Trophoblast cell (in vitro differentiated cells and primary cell): Measurements from ENCODE around the gene GDPD5.

Source experiments
- DNase-seq, 2 donors: peaks; one replicate each; pipeline ENCODE4 v3.0.0-alpha.2; 2016
- H2AFZ ChIP-seq: 2 replicates; pipeline ENCODE4 v1.6.1; 2013; ENCODE audit warnings: low read length, moderate library complexity, mild to moderate bottlenecking; ENCODE audit not compliant: insufficient read depth, poor library complexity
- H2AK5ac ChIP-seq: 2 replicates; pipeline ENCODE4 v1.6.1; 2013; ENCODE audit warnings: mild to moderate bottlenecking, low read length
- H2BK120ac ChIP-seq: 2 replicates; pipeline ENCODE4 v1.6.1; 2013; ENCODE audit warnings: low read length, mild to moderate bottlenecking, moderate library complexity; ENCODE audit not compliant: insufficient read depth, poor library complexity
- H2BK12ac ChIP-seq: 2 replicates; pipeline ENCODE4 v1.6.1; 2013; ENCODE audit warnings: mild to moderate bottlenecking, low read length, moderate library complexity
- H2BK5ac ChIP-seq: 2 replicates; pipeline ENCODE4 v1.6.1; 2013; ENCODE audit warnings: low read length, low read depth, moderate library complexity, mild to moderate bottlenecking; ENCODE audit not compliant: poor library complexity
- H3K14ac ChIP-seq: 2 replicates; pipeline ENCODE4 v1.6.1; 2013; ENCODE audit warnings: mild to moderate bottlenecking, low read length
- H3K18ac ChIP-seq: 2 replicates; pipeline ENCODE4 v1.6.1; 2013; ENCODE audit warnings: mild to moderate bottlenecking, low read length
- H3K23ac ChIP-seq: 2 replicates; pipeline ENCODE4 v1.6.1; 2013; ENCODE audit warnings: low read length
- H3K27ac ChIP-seq: 2 replicates; pipeline ENCODE4 v1.5.1; 2013; ENCODE audit warnings: low read depth, mild to moderate bottlenecking, inconsistent platforms, low read length, moderate library complexity
- H3K27me3 ChIP-seq: 2 replicates; pipeline ENCODE4 v1.6.1; 2013; ENCODE audit warnings: inconsistent platforms, mild to moderate bottlenecking, low read length, moderate library complexity; ENCODE audit not compliant: insufficient read depth
- H3K36me3 ChIP-seq, 2 experiments: 1 replicate in 1 of 2; 2 replicates in 1 of 2; pipeline ENCODE4 v1.6.1; 2013; ENCODE audit warnings: low read length in 2 of 2, mild to moderate bottlenecking in 2 of 2, moderate library complexity in 1 of 2; ENCODE audit not compliant: insufficient read depth in 2 of 2, control insufficient read depth in 1 of 2
- H3K4ac ChIP-seq: 2 replicates; pipeline ENCODE4 v1.6.1; 2013; ENCODE audit warnings: low read depth, mild to moderate bottlenecking, low read length, moderate library complexity
- H3K4me1 ChIP-seq, 2 experiments: 1 replicate in 1 of 2; 2 replicates in 1 of 2; pipeline ENCODE4 v1.6.1; 2013; ENCODE audit warnings: low read length in 2 of 2, mild to moderate bottlenecking in 2 of 2, moderate library complexity in 1 of 2; ENCODE audit not compliant: insufficient read depth in 2 of 2, control insufficient read depth in 1 of 2
- H3K4me2 ChIP-seq: 2 replicates; pipeline ENCODE4 v1.6.1; 2013; ENCODE audit warnings: inconsistent platforms, mild to moderate bottlenecking, low read length, moderate library complexity
- H3K4me3 ChIP-seq: 2 replicates; pipeline ENCODE4 v1.5.1; 2013; ENCODE audit warnings: mild to moderate bottlenecking, low read depth, low read length, inconsistent platforms
- H3K79me1 ChIP-seq: one replicate; pipeline ENCODE4 v1.6.1; 2013; ENCODE audit warnings: low read length
- H3K79me2 ChIP-seq: 2 replicates; pipeline ENCODE4 v1.6.1; 2013; ENCODE audit warnings: low read length, mild to moderate bottlenecking; ENCODE audit not compliant: control insufficient read depth, insufficient read depth, poor library complexity
- H3K9ac ChIP-seq: 2 replicates; pipeline ENCODE4 v1.6.1; 2013; ENCODE audit warnings: mild to moderate bottlenecking, low read length
- H3K9me3 ChIP-seq: 2 replicates; pipeline ENCODE4 v1.6.1; 2013; ENCODE audit warnings: low read depth, mild to moderate bottlenecking, control low read depth, inconsistent platforms, low read length; ENCODE audit not compliant: insufficient read depth
- H4K12ac ChIP-seq: 2 replicates; pipeline ENCODE4 v1.6.1; 2013; ENCODE audit warnings: low read depth, mild to moderate bottlenecking, low read length, moderate library complexity
- H4K8ac ChIP-seq: 2 replicates; pipeline ENCODE4 v1.6.1; 2013; ENCODE audit warnings: low read depth, mild to moderate bottlenecking, low read length, moderate library complexity
- H4K91ac ChIP-seq: one replicate; pipeline ENCODE4 v1.6.1; 2013; ENCODE audit warnings: low read depth, mild to moderate bottlenecking, low read length, moderate library complexity
- WGBS: extraction: QIAGEN DNeasy Blood & Tissue Kit; methylation state at CpG from one replicate; pipeline ENCODE4 v1.1.7; 2013; ENCODE audit warnings: missing lambda C conversion rate; ENCODE audit not compliant: insufficient read length, insufficient coverage; ENCODE audit errors: extremely low coverage; 5-methylcytosine and 5-hydroxymethylcytosine counted together

Gene GDPD5

DNA sequence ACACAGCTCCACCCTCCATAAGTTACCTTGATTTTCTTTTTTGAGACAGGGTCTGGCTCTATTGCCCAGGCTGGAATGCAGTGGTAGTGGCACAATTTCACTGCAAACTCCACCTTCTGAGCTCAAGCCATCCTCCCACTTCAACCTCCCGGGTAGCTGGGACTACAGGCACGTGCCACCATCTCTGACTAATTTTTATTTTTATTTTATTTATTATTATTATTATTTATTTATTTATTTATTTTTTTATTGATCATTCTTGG, 116.9 kb downstream of the GDPD5 start:
- H3K79me1 ChIP-seq = no peaks in the 10 kb centered on the region
- H3K4me3 ChIP-seq = no peak overlapping the region
- peaks cover 33 to 58% of the 10 kb centered on the region in 2 experiments for H3K36me3 ChIP-seq
- no peak overlapping the region for H2AFZ ChIP-seq
- no peak overlapping the region for H3K9ac ChIP-seq
- no peak overlapping the region for H3K23ac ChIP-seq
- H2BK120ac ChIP-seq = no peak overlapping the region
- no peak overlapping the region for H4K91ac ChIP-seq
- no peak overlapping the region for H3K27ac ChIP-seq
- no peaks in the 10 kb centered on the region for H3K27me3 ChIP-seq
- no peak overlapping the region for H3K14ac ChIP-seq
- no CpG with 5 or more reads among the region's 2 CpGs for WGBS
- H3K4ac ChIP-seq = no peak overlapping the region
- no peak overlapping the region for H2BK5ac ChIP-seq
- H3K18ac ChIP-seq = no peak overlapping the region
- H4K12ac ChIP-seq = no peak overlapping the region
- DNase-seq = no peak
- H3K9me3 ChIP-seq = no peaks in the 10 kb centered on the region
- H4K8ac ChIP-seq = no peak overlapping the region
- no peaks in the 10 kb centered on the region for H3K4me1 ChIP-seq
- no peak overlapping the region for H2AK5ac ChIP-seq
- H3K4me2 ChIP-seq = no peak overlapping the region
- H2BK12ac ChIP-seq = no peak overlapping the region
- no peaks in the 10 kb centered on the region for H3K79me2 ChIP-seq

DNA sequence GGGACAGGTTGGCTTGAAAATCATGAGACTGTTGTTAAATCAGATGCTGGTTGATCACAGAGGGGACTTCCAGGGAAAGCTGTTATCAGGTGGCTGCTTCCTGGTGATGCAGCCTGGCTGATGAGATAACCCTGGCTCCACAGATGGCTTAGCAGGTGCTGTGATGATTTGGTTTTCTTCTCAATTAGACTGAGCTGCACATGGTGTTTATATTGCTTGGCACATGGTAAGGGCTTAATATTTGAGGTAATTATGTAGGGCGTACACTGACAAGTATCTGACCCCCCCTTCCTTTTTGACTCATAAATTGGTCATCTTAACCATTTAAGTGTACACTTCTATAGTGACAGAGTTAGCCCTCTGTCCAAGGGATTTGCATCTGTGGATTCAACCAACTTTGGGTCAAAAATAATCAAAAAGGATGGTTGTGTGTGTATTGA, 119.4 kb downstream of the GDPD5 start:
- peaks cover 37 to 61% of the 10 kb centered on the region in 2 experiments for H3K36me3 ChIP-seq
- H3K4me2 ChIP-seq = no peak overlapping the region
- H3K27ac ChIP-seq = no peak overlapping the region
- H2AK5ac ChIP-seq = no peak overlapping the region
- H4K91ac ChIP-seq = no peak overlapping the region
- H2BK5ac ChIP-seq = no peak overlapping the region
- no peak overlapping the region for H3K9ac ChIP-seq
- no peak overlapping the region for H3K23ac ChIP-seq
- H3K18ac ChIP-seq = no peak overlapping the region
- H2BK12ac ChIP-seq = no peak overlapping the region
- peaks cover 7% of the 10 kb centered on the region for H3K79me2 ChIP-seq
- H4K8ac ChIP-seq = no peak overlapping the region
- WGBS = no CpG with 5 or more reads among the region's 1 CpG
- no peaks in the 10 kb centered on the region for H3K27me3 ChIP-seq
- H3K9me3 ChIP-seq = no peaks in the 10 kb centered on the region
- DNase-seq = peak in 1 of 2 donors; percentile 18
- H4K12ac ChIP-seq = no peak overlapping the region
- H2AFZ ChIP-seq = no peak overlapping the region
- no peak overlapping the region for H3K4ac ChIP-seq
- H3K4me1 ChIP-seq = peaks cover 0 to 2% of the 10 kb centered on the region in 2 experiments
- no peak overlapping the region for H3K14ac ChIP-seq
- no peaks in the 10 kb centered on the region for H3K79me1 ChIP-seq
- no peak overlapping the region for H3K4me3 ChIP-seq
- no peak overlapping the region for H2BK120ac ChIP-seq

DNA sequence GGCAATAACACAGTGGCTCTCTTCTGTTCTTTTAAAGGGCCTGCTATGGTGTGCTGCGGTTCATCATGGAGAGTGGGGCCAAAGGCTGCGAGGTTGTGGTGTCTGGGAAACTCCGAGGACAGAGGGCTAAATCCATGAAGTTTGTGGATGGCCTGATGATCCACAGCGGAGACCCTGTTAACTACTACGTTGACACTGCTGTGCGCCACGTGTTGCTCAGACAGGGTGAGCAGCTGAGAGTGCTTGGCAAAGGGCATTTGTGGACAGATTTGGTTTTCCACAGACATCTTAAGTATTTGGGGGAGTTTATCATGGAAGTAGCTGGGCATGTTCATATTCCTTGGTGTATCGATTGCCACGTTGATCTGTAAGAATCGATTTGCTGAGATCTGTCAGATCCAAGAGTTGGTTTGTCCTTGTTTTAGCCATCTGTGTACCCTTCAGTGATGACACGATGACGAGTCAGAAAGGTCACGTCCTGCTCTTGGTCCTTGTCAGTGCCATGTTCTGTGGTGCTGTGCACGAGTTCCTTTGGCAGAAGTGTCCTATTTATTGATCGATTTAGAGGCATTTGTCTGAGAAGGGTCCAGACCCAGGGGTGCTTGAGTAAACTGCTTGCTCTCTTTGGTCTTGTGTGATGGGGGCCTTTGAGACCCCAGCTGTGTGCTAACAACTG, 121.6 kb downstream of the GDPD5 start:
- WGBS = no CpG with 5 or more reads among the region's 15 CpGs
- Histone ChIP-seq H3K79me1 (peaks cover 5% of the 10 kb centered on the region), H3K4me1 (peaks cover 0 to 5% of the 10 kb centered on the region in 2 experiments)

DNA sequence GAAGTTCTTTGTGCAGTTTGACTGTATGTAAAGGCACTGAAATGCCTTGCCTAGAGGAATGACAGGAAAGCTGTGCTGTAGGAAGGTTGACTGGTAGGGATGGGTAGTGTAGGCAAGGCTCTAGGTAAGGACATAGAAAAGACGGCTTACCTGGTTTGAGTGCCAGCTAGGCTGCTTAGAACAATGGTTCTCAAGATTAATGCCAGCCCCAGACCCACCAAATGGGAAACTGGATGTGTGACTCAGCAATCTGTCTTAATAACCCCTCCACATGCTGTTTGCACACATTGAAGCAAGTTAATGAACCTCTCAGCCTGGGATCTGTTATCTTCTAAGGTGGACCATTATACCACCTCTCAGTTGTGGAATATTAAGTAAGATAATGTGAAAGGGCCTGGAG, 122.7 kb downstream of the GDPD5 start:
- DNase-seq = no peak
- Histone ChIP-seq H3K14ac (no peak overlapping the region), H3K9ac (peak overlapping the region; percentile 19), H3K9me3 (no peaks in the 10 kb centered on the region), H2BK5ac (no peak overlapping the region), H3K36me3 (peaks cover 35 to 55% of the 10 kb centered on the region in 2 experiments), H2AFZ (no peak overlapping the region), H2BK120ac (no peak overlapping the region), H4K91ac (no peak overlapping the region), H3K4me3 (no peak overlapping the region), H3K27me3 (no peaks in the 10 kb centered on the region), H4K8ac (no peak overlapping the region), H3K4me1 (peaks cover 0 to 5% of the 10 kb centered on the region in 2 experiments), H3K79me1 (peaks cover 7% of the 10 kb centered on the region), H3K4me2 (no peak overlapping the region), H3K27ac (no peak overlapping the region), H3K4ac (peak overlapping the region; percentile 61), H3K23ac (no peak overlapping the region), H2AK5ac (no peak overlapping the region), H3K79me2 (peaks cover 23% of the 10 kb centered on the region), H2BK12ac (no peak overlapping the region), H4K12ac (no peak overlapping the region), H3K18ac (no peak overlapping the region)
- no CpG with 5 or more reads among the region's 1 CpG for WGBS

More for the DNA sequence above, 121.6 kb downstream of the GDPD5 start:
- no peak overlapping the region for H2BK120ac ChIP-seq
- DNase-seq = no peak
- H4K8ac ChIP-seq = no peak overlapping the region
- H3K79me2 ChIP-seq = peaks cover 23% of the 10 kb centered on the region
- no peak overlapping the region for H3K14ac ChIP-seq
- no peak overlapping the region for H4K12ac ChIP-seq
- no peak overlapping the region for H2BK12ac ChIP-seq
- no peaks in the 10 kb centered on the region for H3K9me3 ChIP-seq
- no peak overlapping the region for H2BK5ac ChIP-seq
- H3K27ac ChIP-seq = no peak overlapping the region
- no peak overlapping the region for H4K91ac ChIP-seq
- H3K9ac ChIP-seq = no peak overlapping the region
- H2AK5ac ChIP-seq = no peak overlapping the region
- no peak overlapping the region for H3K4me2 ChIP-seq
- H3K27me3 ChIP-seq = no peaks in the 10 kb centered on the region
- H3K23ac ChIP-seq = no peak overlapping the region
- no peak overlapping the region for H3K4me3 ChIP-seq
- H3K36me3 ChIP-seq = peaks cover 40 to 64% of the 10 kb centered on the region in 2 experiments
- no peak overlapping the region for H2AFZ ChIP-seq
- H3K4ac ChIP-seq = no peak overlapping the region
- H3K18ac ChIP-seq = no peak overlapping the region
